ENCODE measurements around the gene YTHDC2.

DNA sequence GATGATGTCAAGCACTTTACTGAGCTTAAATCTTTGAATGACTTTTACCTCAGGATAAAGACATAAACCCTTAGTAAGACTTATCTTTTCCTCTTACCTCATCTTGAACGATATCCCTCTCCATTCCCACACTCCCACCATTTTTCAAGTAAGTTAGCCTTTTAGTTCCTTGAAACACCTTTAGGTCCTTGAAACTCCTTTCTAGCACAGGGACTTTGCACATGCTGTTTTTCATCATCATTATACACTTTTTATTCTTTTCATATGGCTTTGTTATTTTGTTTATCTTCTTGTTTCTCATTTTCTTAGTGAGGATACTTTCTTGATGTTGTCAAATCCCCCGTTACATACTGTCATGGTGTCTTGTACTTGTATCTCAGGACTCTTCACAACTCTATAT, 24.8 kb downstream of the YTHDC2 start:
- TF ChIP-seq, protein P1, sequence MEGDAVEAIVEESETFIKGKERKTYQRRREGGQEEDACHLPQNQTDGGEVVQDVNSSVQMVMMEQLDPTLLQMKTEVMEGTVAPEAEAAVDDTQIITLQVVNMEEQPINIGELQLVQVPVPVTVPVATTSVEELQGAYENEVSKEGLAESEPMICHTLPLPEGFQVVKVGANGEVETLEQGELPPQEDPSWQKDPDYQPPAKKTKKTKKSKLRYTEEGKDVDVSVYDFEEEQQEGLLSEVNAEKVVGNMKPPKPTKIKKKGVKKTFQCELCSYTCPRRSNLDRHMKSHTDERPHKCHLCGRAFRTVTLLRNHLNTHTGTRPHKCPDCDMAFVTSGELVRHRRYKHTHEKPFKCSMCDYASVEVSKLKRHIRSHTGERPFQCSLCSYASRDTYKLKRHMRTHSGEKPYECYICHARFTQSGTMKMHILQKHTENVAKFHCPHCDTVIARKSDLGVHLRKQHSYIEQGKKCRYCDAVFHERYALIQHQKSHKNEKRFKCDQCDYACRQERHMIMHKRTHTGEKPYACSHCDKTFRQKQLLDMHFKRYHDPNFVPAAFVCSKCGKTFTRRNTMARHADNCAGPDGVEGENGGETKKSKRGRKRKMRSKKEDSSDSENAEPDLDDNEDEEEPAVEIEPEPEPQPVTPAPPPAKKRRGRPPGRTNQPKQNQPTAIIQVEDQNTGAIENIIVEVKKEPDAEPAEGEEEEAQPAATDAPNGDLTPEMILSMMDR (IDR thresholded peaks at IDR 0.05) = no peak
- no peak for TF ChIP-seq POLR2A (IDR thresholded peaks at IDR 0.05)
